CD4-positive, alpha-beta T cell treated with Interleukin-15 for 1 hour (primary cell): ENCODE data around the gene NTF3.

Experiments used
- DNase-seq: peaks from one replicate; pipeline ENCODE4 v3.0.0-alpha.2; 2020

Gene NTF3

GRCh38 chr12:5489760-5490406, 58.0 kb downstream of the NTF3 start:
- DNase-seq: no peak

GRCh38 chr12:5492562-5492961, 60.7 kb downstream of the NTF3 start:
- DNase-seq: no peak

- DNase-seq: no peak
Measured at GRCh38 chr12:5493018-5493417, 61.1 kb downstream of the NTF3 start.

GRCh38 chr12:5494343-5494742, 62.4 kb downstream of the NTF3 start:
- DNase-seq: no peak

GRCh38 chr12:5497329-5498053, 65.6 kb downstream of the NTF3 start:
- DNase-seq: no peak

GRCh38 chr12:5498076-5498475, 66.2 kb downstream of the NTF3 start:
- no peak for DNase-seq

GRCh38 chr12:5498806-5499205, 66.9 kb downstream of the NTF3 start:
- DNase-seq: no peak

- DNase-seq: no peak
Measured at GRCh38 chr12:5499566-5500330, 67.8 kb downstream of the NTF3 start.

GRCh38 chr12:5500331-5500659, 68.4 kb downstream of the NTF3 start:
- DNase-seq: no peak

GRCh38 chr12:5503774-5504173, 71.9 kb downstream of the NTF3 start:
- DNase-seq: no peak

- no peak for DNase-seq
Measured at GRCh38 chr12:5505116-5505515, 73.2 kb downstream of the NTF3 start.

- DNase-seq: no peak
Measured at GRCh38 chr12:5505751-5506150, 73.8 kb downstream of the NTF3 start.

GRCh38 chr12:5506295-5506694, 74.4 kb downstream of the NTF3 start:
- DNase-seq: no peak

GRCh38 chr12:5506821-5507231, 74.9 kb downstream of the NTF3 start:
- no peak for DNase-seq

- DNase-seq: no peak
Measured at GRCh38 chr12:5507401-5507935, 75.6 kb downstream of the NTF3 start.

- DNase-seq: no peak
Measured at GRCh38 chr12:5507944-5508343, 76.0 kb downstream of the NTF3 start.

- DNase-seq: no peak
Measured at GRCh38 chr12:5509102-5509501, 77.2 kb downstream of the NTF3 start.

- DNase-seq: no peak
Measured at GRCh38 chr12:5509557-5509956, 77.6 kb downstream of the NTF3 start.

GRCh38 chr12:5510251-5510805, 78.4 kb downstream of the NTF3 start:
- no peak for DNase-seq

GRCh38 chr12:5511256-5511643, 79.3 kb downstream of the NTF3 start:
- no peak for DNase-seq

GRCh38 chr12:5511644-5512600, 80.0 kb downstream of the NTF3 start:
- no peak for DNase-seq

GRCh38 chr12:5512601-5512970, 80.7 kb downstream of the NTF3 start:
- DNase-seq: no peak
